HepG2 (cell line): ENCODE data around the gene SDK1. TPM values are rescaled to one million over a fixed set of nuclear protein-coding genes. Genes with fewer than 3 reads are reported as not detected.

Source experiments
- ATAC-seq: fragments of 200-7000 bp; cut with Tn5 transposase; 3 replicates; pipeline ENCODE4 v1.9.1; 2020; ENCODE audit warnings: mild to moderate bottlenecking, moderate library complexity
- BruUV-seq: library from RNA; stranded (reverse); fragments of 400-500 nt; replicated peaks from 2 replicates; lab custom pipeline; 2021; lab: Mats Ljungman, UMichigan
- CTCF ChIA-PET: fragments of 300-600 bp; formaldehyde crosslinking; extraction: SDS; loops from one replicate; lab custom pipeline; 2021; ENCODE audit warnings: low total read pairs, inconsistent platforms, low intra/inter-chr PET ratio; lab: Yijun Ruan, JAX
- POLR2A ChIA-PET: fragments of 350-600 bp; sonication (Branson Sonifier 250); formaldehyde crosslinking; loops from one replicate; lab custom pipeline; 2020; ENCODE audit warnings: antibody characterized with exemption, inconsistent platforms; lab: Yijun Ruan, JAX
- DNase-seq: peaks from one replicate; pipeline ENCODE4 v3.0.0-alpha.2; 2015; ENCODE audit warnings: low spot score
- FAIRE-seq: peaks from 3 replicates; lab custom pipeline; 2011; peaks lifted over from hg19 to GRCh38; lab: Jason Lieb, UNC
- H2AFZ ChIP-seq: one replicate; pipeline ENCODE4 v1.6.1; 2011; ENCODE audit warnings: low read length, inconsistent platforms
- H3K27ac ChIP-seq: fragments of 300-600 bp; 3 replicates; pipeline ENCODE4 v1.8.0; 2011; ENCODE audit warnings: mixed run types, mild to moderate bottlenecking, mixed read lengths, low read length, inconsistent platforms; ENCODE audit not compliant: insufficient read depth; ENCODE audit errors: extremely low read length
- H3K27me3 ChIP-seq, 2 experiments: fragments of 200-600 bp in 1 of 2; 2 replicates in 1 of 2; 3 replicates in 1 of 2; pipeline versions ENCODE4 v1.6.0 to v1.8.0; 2011; ENCODE audit warnings: low read length in 2 of 2, mild to moderate bottlenecking in 2 of 2, moderate library complexity in 2 of 2, inconsistent platforms in 1 of 2; ENCODE audit not compliant: insufficient read depth in 2 of 2, control insufficient read depth in 1 of 2
- H3K36me3 ChIP-seq, 2 experiments: fragments of 200-600 bp in 1 of 2; replicated peaks in 1 of 2; 2 replicates in 1 of 2; 3 replicates in 1 of 2; pipeline versions ENCODE4 v1.5.1 to v1.8.0; 2011; ENCODE audit warnings: low read length in 2 of 2, inconsistent platforms in 1 of 2; ENCODE audit not compliant: insufficient read depth in 2 of 2, control insufficient read depth in 1 of 2
- H3K4me1 ChIP-seq: 2 replicates; pipeline ENCODE4 v1.5.1; 2012; ENCODE audit warnings: low read length, inconsistent platforms; ENCODE audit not compliant: insufficient read depth
- H3K4me2 ChIP-seq: 2 replicates; pipeline ENCODE4 v1.6.0; 2011; ENCODE audit warnings: low read depth, low read length, inconsistent platforms
- H3K4me3 ChIP-seq, 3 experiments: fragments of 200-600 bp in 1 of 3; sonication (generic), shearing (Covaris generic) in 1 of 3; replicated peaks in 1 of 3; 2 replicates each; pipeline ENCODE4 v1.5.1; 2011 to 2016; ENCODE audit warnings: low read length in 3 of 3, inconsistent platforms in 2 of 3, low read depth in 2 of 3, mild to moderate bottlenecking in 2 of 3, control low read depth in 1 of 3, mixed read lengths in 1 of 3; ENCODE audit not compliant: insufficient read depth in 1 of 3
- H3K79me2 ChIP-seq: one replicate; pipeline ENCODE4 v1.6.1; 2011; ENCODE audit warnings: low read length, inconsistent platforms; ENCODE audit not compliant: insufficient read depth
- H3K9ac ChIP-seq: 2 replicates; pipeline ENCODE4 v1.6.0; 2011; ENCODE audit warnings: mild to moderate bottlenecking, low read depth, low read length, inconsistent platforms; ENCODE audit not compliant: insufficient read depth
- H3K9me3 ChIP-seq: 2 replicates; pipeline ENCODE4 v1.5.1; 2012; ENCODE audit warnings: mild to moderate bottlenecking, low read length
- H4K20me1 ChIP-seq: 2 replicates; pipeline ENCODE4 v1.6.0; 2011; ENCODE audit warnings: inconsistent platforms, mild to moderate bottlenecking, low read length, moderate library complexity; ENCODE audit not compliant: insufficient read depth
- BRF2 ChIP-seq: sonication (generic); formaldehyde crosslinking; IDR thresholded peaks from 2 replicates; pipeline ENCODE4 v1.8.1; 2022; ENCODE audit warnings: mild to moderate bottlenecking, missing genetic modification reagents
- FOSL2 ChIP-seq: sonication (generic); formaldehyde crosslinking; IDR thresholded peaks from 2 replicates; pipeline ENCODE4 v1.4.0; 2020; ENCODE audit warnings: missing genetic modification reagents
- MEIS1 ChIP-seq: sonication (generic); formaldehyde crosslinking; IDR thresholded peaks from 2 replicates; pipeline ENCODE4 v1.9.0; 2021; ENCODE audit warnings: mild to moderate bottlenecking, missing genetic modification reagents, moderate library complexity, borderline replicate concordance
- MXD3 ChIP-seq: IDR thresholded peaks from 2 replicates; pipeline ENCODE4 v1.6.1; 2016; ENCODE audit warnings: mild to moderate bottlenecking, missing biosample characterization, missing genetic modification reagents
- NFYB ChIP-seq: sonication (generic); formaldehyde crosslinking; IDR thresholded peaks from 2 replicates; pipeline ENCODE4 v1.4.0; 2020; ENCODE audit warnings: missing genetic modification reagents
- NRL ChIP-seq: sonication (generic); formaldehyde crosslinking; IDR thresholded peaks from 2 replicates; pipeline ENCODE4 v1.5.0; 2020; ENCODE audit warnings: missing genetic modification reagents, mild to moderate bottlenecking, moderate library complexity, borderline replicate concordance
- RCOR2 ChIP-seq: IDR thresholded peaks from 2 replicates; pipeline ENCODE4 v1.6.1; 2016; ENCODE audit warnings: missing biosample characterization, missing genetic modification reagents
- TRIM22 ChIP-seq: fragments of 450-650 bp; IDR thresholded peaks from 2 replicates; pipeline ENCODE4 v1.6.1; 2017
- ZBTB49 ChIP-seq: sonication (generic); formaldehyde crosslinking; IDR thresholded peaks from 2 replicates; pipeline ENCODE4 v1.4.0; 2020; ENCODE audit warnings: missing genetic modification reagents, borderline replicate concordance
- ZFP36L1 ChIP-seq: sonication (generic); formaldehyde crosslinking; IDR thresholded peaks from 2 replicates; pipeline ENCODE4 v1.8.0; 2022; ENCODE audit warnings: mild to moderate bottlenecking, missing genetic modification reagents, moderate library complexity
- ZFP90 ChIP-seq: sonication (generic); formaldehyde crosslinking; IDR thresholded peaks from 2 replicates; pipeline ENCODE4 v1.8.0; 2022; ENCODE audit warnings: missing genetic modification reagents, mild to moderate bottlenecking, inconsistent platforms, borderline replicate concordance
- ZNF121 ChIP-seq: sonication (generic); formaldehyde crosslinking; IDR thresholded peaks from 2 replicates; pipeline ENCODE4 v1.5.0; 2020; ENCODE audit warnings: mild to moderate bottlenecking, missing genetic modification reagents
- ZNF138 ChIP-seq: sonication (generic); formaldehyde crosslinking; IDR thresholded peaks from 2 replicates; pipeline ENCODE4 v1.5.0; 2020; ENCODE audit warnings: mild to moderate bottlenecking, low read depth, missing genetic modification reagents
- ZNF296 ChIP-seq: sonication (generic); formaldehyde crosslinking; conservative IDR thresholded peaks from 2 replicates; pipeline ENCODE4 v1.5.0; 2020; ENCODE audit warnings: mild to moderate bottlenecking, missing genetic modification reagents
- ZNF468 ChIP-seq: sonication (generic); formaldehyde crosslinking; IDR thresholded peaks from 2 replicates; pipeline ENCODE4 v1.8.0; 2022; ENCODE audit warnings: mild to moderate bottlenecking, moderate library complexity, missing genetic modification reagents
- ZNF850 ChIP-seq: sonication (generic); formaldehyde crosslinking; conservative IDR thresholded peaks from 2 replicates; pipeline ENCODE4 v1.9.0; 2021; ENCODE audit warnings: mild to moderate bottlenecking, missing genetic modification reagents
- ZUFSP ChIP-seq: sonication (generic); formaldehyde crosslinking; IDR thresholded peaks from 2 replicates; pipeline ENCODE4 v1.9.0; 2021; ENCODE audit warnings: missing genetic modification reagents, mild to moderate bottlenecking, borderline replicate concordance
- WGBS: methylation state at CpG from one replicate; pipeline ENCODE4 v1.1.6; 2017; ENCODE audit warnings: low lambda C conversion rate; 5-methylcytosine and 5-hydroxymethylcytosine counted together
- in situ Hi-C: cut with HindIII; loops from 2 replicates; pipeline ENCODE4 v1.10.0; 2017; ENCODE audit warnings: low pct_unique_long_range_greater_than_20kb; ENCODE audit not compliant: extremely low pct_ligation_motif_present
- intact Hi-C: fragments of 100-400 bp; cut with micrococcal nuclease; formaldehyde crosslinking; loops from one replicate; pipeline ENCODE4 v1.10.0; 2022; ENCODE audit not compliant: unreplicated experiment
- polyA plus RNA-seq, 8 experiments: library from polyadenylated mRNA; depleted of rRNA in 3 of 8; stranded (reverse) in 7 of 8; unstranded in 1 of 8; fragments of >200 nt; fragmentation: Illumina TruSeq in 4 of 8; extraction: Trizol in 4 of 8; gene quantifications; 2 replicates each; pipeline versions ENCODE4 v1.2.1 to v1.2.3, GENCODE V29; 2011 to 2016; ENCODE audit warnings: low read depth in 4 of 8, missing spikeins in 1 of 8, mixed read lengths in 1 of 8; ENCODE audit not compliant: insufficient read depth in 1 of 8
- total RNA-seq, 5 experiments: library from RNA; depleted of rRNA; stranded (reverse); fragments of >200 nt; fragmentation: Illumina TruSeq; extraction: Trizol; gene quantifications; 2 replicates each; pipeline ENCODE4 v1.2.3, GENCODE V29; 2016; ENCODE audit warnings: low read depth in 1 of 5

The SDK1 gene
- total and polyA plus RNA-seq, 2 of the 13 experiments (the other 11 are each of a cell fraction or from before 2014, with no cell fraction given), result 0.35 to 2.4 TPM

- ATAC-seq, result 0 out of 3 replicates have a peak, but pooled peaks have one; percentile 39
- in situ Hi-C loops, result no loop called here
- WGBS, result 68% methylated on average over 11 of the region's 15 CpGs
Observed at GRCh38 chr7:4185721-4186512, 884.9 kb downstream of the SDK1 start.

More at GRCh38 chr7:4185721-4186512, 884.9 kb downstream of the SDK1 start:
- H3K9me3 ChIP-seq, result no peaks in the 10 kb centered on the region
- POLR2A ChIA-PET, result no interaction called here
- DNase-seq (no peak), FAIRE-seq (no peak)
- no peak overlapping the region for H3K27ac ChIP-seq
- no peaks in the 10 kb centered on the region for H3K4me1 ChIP-seq
- intact Hi-C loops, result no loop called here
- H3K79me2 ChIP-seq, result no peaks in the 10 kb centered on the region
- no peak overlapping the region for H2AFZ ChIP-seq
- no TSS peak for BruUV-seq
- no peaks in the 10 kb centered on the region for H3K36me3 ChIP-seq
- H4K20me1 ChIP-seq, result no peaks in the 10 kb centered on the region; the same call in 1 of the 2 replicates
- TF ChIP-seq MEIS1 (CRISPR knock-in tag), result no peak
- no peak for TF ChIP-seq ZNF850 (CRISPR knock-in tag)
- TF ChIP-seq FOSL2, result no peak
- TF ChIP-seq MXD3 (CRISPR knock-in tag), result no peak
- no peak for TF ChIP-seq ZFP90
- no peak for TF ChIP-seq ZNF468
- TF ChIP-seq ZFP36L1 (CRISPR knock-in tag), result no peak
- no peak for TF ChIP-seq BRF2 (CRISPR knock-in tag)
- no peak for TF ChIP-seq RCOR2 (CRISPR knock-in tag)
- no peak for TF ChIP-seq TRIM22
- TF ChIP-seq ZNF121, result no peak
- TF ChIP-seq ZNF296 (CRISPR knock-in tag), result no peak
- no peak for TF ChIP-seq ZUFSP (CRISPR knock-in tag)
- no peak for TF ChIP-seq NFYB (CRISPR knock-in tag)
- no peak for TF ChIP-seq NRL
- no peak for TF ChIP-seq ZNF138 (CRISPR knock-in tag)
- no peak for TF ChIP-seq ZBTB49 (CRISPR knock-in tag)
- TF ChIP-seq, all 625 proteins: peak for 0
- no peak overlapping the region for H3K4me3 ChIP-seq
- H3K4me2 ChIP-seq, result no peak overlapping the region
- H3K9ac ChIP-seq, result no peak overlapping the region
- no peaks in the 10 kb centered on the region for H3K27me3 ChIP-seq
- CTCF ChIA-PET, result interaction anchor here (0.7 kb wide), 1 partner anchor 293 kb away, joined by 3 read pairs; no protein-coding TSS in a partner anchor
